AG09309 (cell line): Measurements from ENCODE around the gene ZNF839.
"Not testable (repeated sequence)": the region's sequence is repeated elsewhere in the genome, so short reads cannot be mapped to it uniquely, and the experiment has no call there.

Experiments used
- DNase-seq: peaks from one replicate; pipeline ENCODE4 v3.0.0-alpha.2; 2010; ENCODE audit warnings: low read depth
- H3K4me3 ChIP-seq: 2 replicates; pipeline ENCODE4 v1.5.1; 2011; ENCODE audit warnings: mild to moderate bottlenecking, low read depth, low read length, moderate library complexity; ENCODE audit not compliant: control insufficient read depth
- TF ChIP-seq, protein P1 (sequence below): IDR thresholded peaks from 2 replicates; pipeline ENCODE4 v1.5.1; 2011; ENCODE audit warnings: mild to moderate bottlenecking, low read depth, low read length, inconsistent platforms; ENCODE audit not compliant: insufficient read depth, control insufficient read depth; ENCODE audit errors: missing control alignments

The ZNF839 gene

DNA sequence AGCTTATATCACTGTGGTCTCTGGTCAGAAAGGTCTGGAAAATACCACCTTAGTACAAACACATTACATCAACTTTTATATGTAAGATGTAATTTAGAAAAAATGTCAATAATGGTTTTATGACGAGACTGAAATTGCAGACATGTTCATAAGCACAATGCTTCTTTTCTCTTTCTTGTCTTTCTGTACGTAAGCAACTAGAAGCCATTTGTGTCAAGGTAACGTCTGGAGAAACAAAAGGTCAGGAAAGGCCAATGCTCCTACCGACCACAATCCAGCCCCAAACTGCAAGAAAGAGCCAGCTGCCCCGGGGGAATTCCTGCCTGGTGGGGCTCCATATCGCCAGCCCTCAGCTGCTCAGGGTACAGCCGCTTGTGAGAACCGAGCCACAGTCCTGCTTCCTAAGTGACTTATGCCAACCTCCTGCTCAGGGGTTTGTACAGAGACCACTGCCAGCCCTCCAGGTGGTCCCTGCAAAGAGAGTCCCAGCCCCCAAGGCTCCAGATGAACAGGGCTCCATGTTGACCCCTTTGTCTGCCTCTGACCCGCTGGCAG is 6.3 kb downstream of the ZNF839 start:
- TF ChIP-seq, protein P1, sequence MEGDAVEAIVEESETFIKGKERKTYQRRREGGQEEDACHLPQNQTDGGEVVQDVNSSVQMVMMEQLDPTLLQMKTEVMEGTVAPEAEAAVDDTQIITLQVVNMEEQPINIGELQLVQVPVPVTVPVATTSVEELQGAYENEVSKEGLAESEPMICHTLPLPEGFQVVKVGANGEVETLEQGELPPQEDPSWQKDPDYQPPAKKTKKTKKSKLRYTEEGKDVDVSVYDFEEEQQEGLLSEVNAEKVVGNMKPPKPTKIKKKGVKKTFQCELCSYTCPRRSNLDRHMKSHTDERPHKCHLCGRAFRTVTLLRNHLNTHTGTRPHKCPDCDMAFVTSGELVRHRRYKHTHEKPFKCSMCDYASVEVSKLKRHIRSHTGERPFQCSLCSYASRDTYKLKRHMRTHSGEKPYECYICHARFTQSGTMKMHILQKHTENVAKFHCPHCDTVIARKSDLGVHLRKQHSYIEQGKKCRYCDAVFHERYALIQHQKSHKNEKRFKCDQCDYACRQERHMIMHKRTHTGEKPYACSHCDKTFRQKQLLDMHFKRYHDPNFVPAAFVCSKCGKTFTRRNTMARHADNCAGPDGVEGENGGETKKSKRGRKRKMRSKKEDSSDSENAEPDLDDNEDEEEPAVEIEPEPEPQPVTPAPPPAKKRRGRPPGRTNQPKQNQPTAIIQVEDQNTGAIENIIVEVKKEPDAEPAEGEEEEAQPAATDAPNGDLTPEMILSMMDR: no peak
- DNase-seq: no peak
- H3K4me3 ChIP-seq: no peak overlapping the region

- no peak for DNase-seq
- TF ChIP-seq, protein P1: no peak
- H3K4me3 ChIP-seq: no peak overlapping the region
These were observed 7.0 kb downstream of the ZNF839 start for GRCh38 chr14:102326583-102326982.

DNA sequence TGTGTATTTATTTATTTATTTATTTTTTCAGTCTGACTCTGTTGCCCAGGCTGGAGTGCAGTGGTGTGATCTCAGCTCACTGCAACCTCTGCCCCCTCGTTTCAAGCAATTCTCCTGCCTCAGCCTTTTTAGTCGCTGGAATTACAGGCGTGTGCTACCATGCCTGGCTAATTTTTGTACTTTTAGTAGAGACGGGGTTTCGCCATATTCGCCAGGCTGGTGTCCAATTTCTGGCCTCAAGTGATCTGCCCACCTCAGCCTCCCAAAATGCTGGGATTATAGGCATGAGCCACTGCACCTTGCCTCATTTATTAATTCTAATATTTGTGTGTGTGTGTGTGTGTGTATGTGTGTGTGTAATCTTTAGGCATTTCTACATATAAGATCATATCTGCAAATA is 9.8 kb downstream of the ZNF839 start:
- not testable (repeated sequence) for DNase-seq

GRCh38 chr14:102330806-102331205 is 11.3 kb downstream of the ZNF839 start:
- no peak overlapping the region for H3K4me3 ChIP-seq
- DNase-seq: no peak
- TF ChIP-seq, protein P1: no peak

More for the DNA sequence above, 9.8 kb downstream of the ZNF839 start:
- H3K4me3 ChIP-seq: not testable (repeated sequence)

- TF ChIP-seq, protein P1: no peak
- no peak overlapping the region for H3K4me3 ChIP-seq
- DNase-seq: no peak
These were observed 13.8 kb downstream of the ZNF839 start for GRCh38 chr14:102333390-102333789.

GRCh38 chr14:102333795-102334705 is 14.5 kb downstream of the ZNF839 start:
- TF ChIP-seq, protein P1: no peak
- no peak overlapping the region for H3K4me3 ChIP-seq
- DNase-seq: no peak

DNA sequence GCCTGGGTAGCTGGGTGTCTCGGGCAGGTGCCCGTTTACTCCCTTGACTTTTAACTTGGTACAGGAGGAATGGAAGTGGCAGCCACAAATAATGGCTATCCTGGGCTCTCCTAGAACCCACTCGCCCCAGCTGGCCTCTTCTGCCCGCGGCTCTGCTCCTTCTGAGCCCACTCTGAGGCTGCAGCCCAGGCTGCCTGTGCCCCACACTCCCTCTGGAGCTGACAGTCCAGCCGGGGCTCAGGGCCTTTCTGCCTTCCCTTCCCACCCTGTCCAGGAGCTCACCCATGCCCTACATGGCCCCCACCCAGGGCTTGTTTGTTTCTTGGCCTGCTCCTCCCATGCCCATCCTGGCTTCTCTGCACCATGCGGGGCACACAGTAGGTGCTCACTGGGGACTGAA is 15.6 kb downstream of the ZNF839 start:
- H3K4me3 ChIP-seq: no peak overlapping the region
- TF ChIP-seq, protein P1: no peak
- DNase-seq: no peak
